H9 (cell line): ENCODE data around the gene CALR. TPM values are rescaled to one million over a fixed set of nuclear protein-coding genes. Genes with fewer than 3 reads are reported as not detected.

ENCODE experiments used
- DNase-seq: peaks from one replicate; pipeline ENCODE4 v3.0.0-alpha.2; 2017
- H2AFZ ChIP-seq: one replicate; pipeline ENCODE4 v1.6.1; 2013; ENCODE audit warnings: mild to moderate bottlenecking, low read length, control low read depth, moderate library complexity
- H2AK5ac ChIP-seq: 2 replicates; pipeline ENCODE4 v1.6.1; 2013; ENCODE audit warnings: low read length, control low read depth, mixed read lengths; ENCODE audit not compliant: insufficient read length
- H2BK120ac ChIP-seq: one replicate; pipeline ENCODE4 v1.6.1; 2013; ENCODE audit warnings: low read depth, mild to moderate bottlenecking, low read length, control low read depth, inconsistent platforms; ENCODE audit not compliant: poor library complexity, severe bottlenecking
- H2BK12ac ChIP-seq: 2 replicates; pipeline ENCODE4 v1.6.1; 2013; ENCODE audit warnings: low read length, control low read depth, mixed read lengths, low read depth; ENCODE audit not compliant: insufficient read length
- H2BK15ac ChIP-seq: 2 replicates; pipeline ENCODE4 v1.6.1; 2013; ENCODE audit warnings: low read depth, low read length, control low read depth
- H2BK20ac ChIP-seq: one replicate; pipeline ENCODE4 v1.6.1; 2013; ENCODE audit warnings: low read depth, mild to moderate bottlenecking, low read length, control low read depth, inconsistent platforms; ENCODE audit not compliant: poor library complexity, severe bottlenecking
- H2BK5ac ChIP-seq: 2 replicates; pipeline ENCODE4 v1.6.1; 2013; ENCODE audit warnings: low read length, control low read depth, mixed read lengths; ENCODE audit not compliant: insufficient read length
- H3K14ac ChIP-seq: 2 replicates; pipeline ENCODE4 v1.6.1; 2013; ENCODE audit warnings: low read length, control low read depth; ENCODE audit not compliant: insufficient read depth
- H3K18ac ChIP-seq: 2 replicates; pipeline ENCODE4 v1.6.1; 2013; ENCODE audit warnings: low read depth, mild to moderate bottlenecking, mixed read lengths, low read length, control low read depth; ENCODE audit not compliant: insufficient read length
- H3K23ac ChIP-seq: 2 replicates; pipeline ENCODE4 v1.6.1; 2013; ENCODE audit warnings: low read length, control low read depth, mixed read lengths, low read depth; ENCODE audit not compliant: insufficient read length
- H3K23me2 ChIP-seq: 2 replicates; pipeline ENCODE4 v1.6.1; 2013; ENCODE audit warnings: low read depth, mild to moderate bottlenecking, mixed read lengths, low read length, control low read depth; ENCODE audit not compliant: insufficient read length, poor library complexity, severe bottlenecking
- H3K27ac ChIP-seq: 2 replicates; pipeline ENCODE4 v1.5.1; 2013; ENCODE audit warnings: low read length, control low read depth, mixed read lengths, low read depth; ENCODE audit not compliant: insufficient read length
- H3K27me3 ChIP-seq: 2 replicates; pipeline ENCODE4 v1.6.1; 2013; ENCODE audit warnings: low read length, control low read depth, inconsistent platforms; ENCODE audit not compliant: insufficient read depth
- H3K4ac ChIP-seq: 2 replicates; pipeline ENCODE4 v1.6.1; 2013; ENCODE audit warnings: low read depth, mild to moderate bottlenecking, control low read depth, inconsistent platforms, low read length, moderate library complexity
- H3K4me1 ChIP-seq: 2 replicates; pipeline ENCODE4 v1.6.1; 2013; ENCODE audit warnings: low read length, control low read depth, inconsistent platforms; ENCODE audit not compliant: insufficient read depth
- H3K4me2 ChIP-seq: 2 replicates; pipeline ENCODE4 v1.6.1; 2013; ENCODE audit warnings: low read length, control low read depth, mixed read lengths; ENCODE audit not compliant: insufficient read length, insufficient read depth
- H3K56ac ChIP-seq: 2 replicates; pipeline ENCODE4 v1.6.1; 2013; ENCODE audit warnings: low read depth, mild to moderate bottlenecking, mixed read lengths, low read length, control low read depth; ENCODE audit not compliant: insufficient read length
- H3K79me1 ChIP-seq: 2 replicates; pipeline ENCODE4 v1.6.1; 2013; ENCODE audit warnings: low read depth, mild to moderate bottlenecking, moderate library complexity, low read length, control low read depth, inconsistent platforms; ENCODE audit not compliant: insufficient read depth, poor library complexity, severe bottlenecking
- H3K79me2 ChIP-seq: 2 replicates; pipeline ENCODE4 v1.6.1; 2013; ENCODE audit warnings: low read length, control low read depth, inconsistent platforms; ENCODE audit not compliant: insufficient read depth
- H3K9ac ChIP-seq: 2 replicates; pipeline ENCODE4 v1.6.1; 2013; ENCODE audit warnings: low read length, control low read depth, mixed read lengths; ENCODE audit not compliant: insufficient read length; ENCODE audit errors: extremely low read depth
- H3K9me3 ChIP-seq: one replicate; pipeline ENCODE4 v1.6.1; 2013; ENCODE audit warnings: low read depth, low read length, inconsistent platforms; ENCODE audit not compliant: control insufficient read depth
- H3T11ph ChIP-seq: one replicate; pipeline ENCODE4 v1.6.1; 2013; ENCODE audit warnings: mild to moderate bottlenecking, low read length, control low read depth, inconsistent platforms
- H4K20me1 ChIP-seq: one replicate; pipeline ENCODE4 v1.6.1; 2013; ENCODE audit not compliant: control insufficient read depth, insufficient read length, insufficient read depth
- H4K5ac ChIP-seq: 2 replicates; pipeline ENCODE4 v1.6.1; 2013; ENCODE audit warnings: low read depth, mild to moderate bottlenecking, mixed read lengths, low read length, control low read depth; ENCODE audit not compliant: insufficient read length
- H4K8ac ChIP-seq: replicated peaks from 2 replicates; pipeline ENCODE4 v1.6.1; 2013; ENCODE audit warnings: low read length, control low read depth, mixed read lengths, low read depth; ENCODE audit not compliant: insufficient read length
- H4K91ac ChIP-seq: 2 replicates; pipeline ENCODE4 v1.6.1; 2013; ENCODE audit warnings: low read depth, mild to moderate bottlenecking, moderate library complexity, mixed read lengths, low read length, control low read depth; ENCODE audit not compliant: insufficient read length
- H3K27ac Mint-ChIP-seq, 3 experiments: 2 replicates in 2 of 3; 3 replicates in 1 of 3; pipeline ENCODE4 v1.8.0; 2020 to 2021; ENCODE audit warnings: mixed read lengths in 3 of 3, mild to moderate bottlenecking in 1 of 3, moderate library complexity in 1 of 3
- H3K27me3 Mint-ChIP-seq: 2 replicates; pipeline ENCODE4 v1.8.0; 2021; ENCODE audit warnings: low read depth, mild to moderate bottlenecking, moderate library complexity, mixed read lengths
- H3K36me3 Mint-ChIP-seq, 3 experiments: 2 replicates in 2 of 3; 3 replicates in 1 of 3; pipeline ENCODE4 v1.8.0; 2020 to 2021; ENCODE audit warnings: low read depth in 3 of 3, mixed read lengths in 3 of 3; ENCODE audit not compliant: insufficient read depth in 1 of 3
- H3K4me1 Mint-ChIP-seq, 2 experiments: 2 replicates each; pipeline ENCODE4 v1.8.0; 2020; ENCODE audit warnings: mixed read lengths in 2 of 2
- H3K4me3 Mint-ChIP-seq, 2 experiments: 2 replicates in 1 of 2; 3 replicates in 1 of 2; pipeline ENCODE4 v1.8.0; 2020 to 2021; ENCODE audit warnings: mild to moderate bottlenecking in 2 of 2, mixed read lengths in 2 of 2, moderate library complexity in 1 of 2
- H3K9me3 Mint-ChIP-seq, 2 experiments: 2 replicates in 1 of 2; 3 replicates in 1 of 2; pipeline ENCODE4 v1.8.0; 2020; ENCODE audit warnings: mild to moderate bottlenecking in 2 of 2, mixed read lengths in 2 of 2, moderate library complexity in 1 of 2
- CTCF ChIP-seq: fragments of 200-600 bp; sonication (generic); conservative IDR thresholded peaks from 3 replicates; pipeline ENCODE4 v1.8.0; 2021; ENCODE audit warnings: antibody characterized with exemption, mild to moderate bottlenecking
- WGBS: extraction: QIAGEN DNeasy Blood & Tissue Kit; methylation state at CpG from one replicate; pipeline ENCODE4 v1.1.7; 2013; ENCODE audit warnings: missing lambda C conversion rate, low lambda C conversion rate, mixed read lengths; ENCODE audit not compliant: insufficient read length; ENCODE audit errors: extremely low coverage; 5-methylcytosine and 5-hydroxymethylcytosine counted together
- total RNA-seq: library from RNA; stranded (reverse); gene quantifications from 2 replicates; pipeline ENCODE4 v1.2.1, GENCODE V29; 2021

The CALR gene
- total RNA-seq, 1 experiment from 2014 or later, result 887 TPM

- WGBS, result no CpG with 5 or more reads among the region's 4 CpGs
- peaks cover 7 to 8% of the 10 kb centered on the region in 2 experiments for H3K9me3 Mint-ChIP-seq
- no peak overlapping the region for H3K27ac Mint-ChIP-seq
Measured at GRCh38 chr19:12922959-12923358, 15.4 kb upstream of the CALR start.

More at GRCh38 chr19:12922959-12923358, 15.4 kb upstream of the CALR start:
- H2AFZ ChIP-seq, result no peak overlapping the region
- no peaks in the 10 kb centered on the region for H3K23me2 ChIP-seq
- H3K9me3 ChIP-seq, result no peaks in the 10 kb centered on the region
- H3K18ac ChIP-seq, result no peak overlapping the region
- no peak overlapping the region for H2AK5ac ChIP-seq
- Mint-ChIP-seq H3K4me1 (0 out of 4 replicates have a peak, but pooled peaks cover 0 to 6% of the 10 kb centered on the region in 2 experiments), H3K36me3 (peaks cover 44 to 55% (median 49%) of the 10 kb centered on the region in 3 experiments; a peak in 6 of 7 replicates), H3K27me3 (peaks cover 15% of the 10 kb centered on the region), H3K4me3 (peak overlapping the region in 1 of 2 experiments; percentile 5; a peak in 1 of 5 replicates)
- no peak overlapping the region for H2BK5ac ChIP-seq
- no peak overlapping the region for H3K23ac ChIP-seq
- no peak overlapping the region for H4K8ac ChIP-seq
- H3K9ac ChIP-seq, result no peak overlapping the region
- no peak overlapping the region for H3K56ac ChIP-seq
- peaks cover 5% of the 10 kb centered on the region for H4K20me1 ChIP-seq
- no peak overlapping the region for H3K4ac ChIP-seq
- H3K79me2 ChIP-seq, result no peaks in the 10 kb centered on the region
- no peaks in the 10 kb centered on the region for H3K79me1 ChIP-seq
- no peak for DNase-seq
- H4K5ac ChIP-seq, result no peak overlapping the region
- no peak overlapping the region for H2BK12ac ChIP-seq
- H3T11ph ChIP-seq, result no peak overlapping the region
- H3K14ac ChIP-seq, result no peak overlapping the region
- no peak overlapping the region for H4K91ac ChIP-seq
- H3K27me3 ChIP-seq, result peaks cover 5% of the 10 kb centered on the region; the same call in 1 of the 2 replicates
- no peak for TF ChIP-seq CTCF
- H2BK120ac ChIP-seq, result no peak overlapping the region
- H3K4me1 ChIP-seq, result no peaks in the 10 kb centered on the region
- H2BK20ac ChIP-seq, result no peak overlapping the region
- no peak overlapping the region for H3K27ac ChIP-seq
- H3K4me2 ChIP-seq, result no peak overlapping the region
- H2BK15ac ChIP-seq, result no peak overlapping the region
